OCI-LY7 (cell line): Measurements from ENCODE around the gene MRNIP. TPM values are rescaled to one million over a fixed set of nuclear protein-coding genes. Genes with fewer than 3 reads are reported as not detected.
A peak's percentile ranks its signal among the peaks of the same experiment; 100 is the strongest.

Experiments
- BruUV-seq: library from RNA; stranded (reverse); fragments of 400-500 nt; replicated peaks from 2 replicates; lab custom pipeline; 2021; lab: Mats Ljungman, UMichigan
- CTCF ChIA-PET: fragments of 300-600 bp; sonication (Branson Sonifier 250); formaldehyde crosslinking; loops from one replicate; lab custom pipeline; 2022; ENCODE audit warnings: antibody characterized with exemption; ENCODE audit not compliant: unreplicated experiment; lab: Charles Lee
- POLR2A ChIA-PET: fragments of 300-600 bp; sonication (Branson Sonifier 250); formaldehyde crosslinking; loops from one replicate; lab custom pipeline; 2022; ENCODE audit warnings: antibody characterized with exemption; lab: Charles Lee
- DNase-seq: peaks from one replicate; pipeline ENCODE4 v3.0.0-alpha.2; 2015; ENCODE audit warnings: low spot score
- H2AFZ ChIP-seq: fragments of 200-600 bp; sonication (generic), shearing (Covaris generic); 2 replicates; pipeline ENCODE4 v1.6.1; 2014; ENCODE audit warnings: mild to moderate bottlenecking, antibody characterized with exemption, low read length, moderate library complexity
- H3K27ac ChIP-seq: fragments of 200-600 bp; sonication (generic); 2 replicates; pipeline ENCODE4 v1.5.1; 2014; ENCODE audit warnings: mixed run types, low read depth, mild to moderate bottlenecking, moderate library complexity, low read length, inconsistent platforms; ENCODE audit not compliant: poor library complexity, severe bottlenecking
- H3K36me3 ChIP-seq: fragments of 200-600 bp; sonication (generic); 2 replicates; pipeline ENCODE4 v1.6.1; 2014; ENCODE audit warnings: mild to moderate bottlenecking, antibody characterized with exemption, low read length, moderate library complexity, mixed read lengths; ENCODE audit not compliant: insufficient read depth
- H3K4me1 ChIP-seq: fragments of 200-600 bp; sonication (generic); 2 replicates; pipeline ENCODE4 v1.5.1; 2014; ENCODE audit warnings: mild to moderate bottlenecking, low read length; ENCODE audit not compliant: insufficient read depth, poor library complexity, severe bottlenecking
- H3K4me2 ChIP-seq: fragments of 200-600 bp; sonication (generic); 2 replicates; pipeline ENCODE4 v1.6.1; 2014; ENCODE audit warnings: mild to moderate bottlenecking, low read length
- H3K4me3 ChIP-seq: fragments of 200-600 bp; sonication (generic); 2 replicates; pipeline ENCODE4 v1.5.1; 2014; ENCODE audit warnings: mild to moderate bottlenecking, low read depth, low read length; ENCODE audit not compliant: poor library complexity, severe bottlenecking
- H3K79me2 ChIP-seq: fragments of 200-600 bp; sonication (generic); 2 replicates; pipeline ENCODE4 v1.6.1; 2016; ENCODE audit warnings: low read depth, mild to moderate bottlenecking, low read length, moderate library complexity, mixed read lengths; ENCODE audit not compliant: insufficient read depth
- H3K9me2 ChIP-seq: fragments of 200-600 bp; sonication (generic); 2 replicates; pipeline ENCODE4 v1.6.1; 2016; ENCODE audit warnings: mild to moderate bottlenecking, low read length, mixed read lengths; ENCODE audit not compliant: insufficient read depth
- H3K9me3 ChIP-seq: fragments of 200-600 bp; sonication (generic); 2 replicates; pipeline ENCODE4 v1.6.1; 2014; ENCODE audit warnings: mild to moderate bottlenecking, mixed run types, low read length, mixed read lengths
- H4K20me1 ChIP-seq: fragments of 200-600 bp; sonication (generic); 2 replicates; pipeline ENCODE4 v1.6.1; 2014; ENCODE audit warnings: mild to moderate bottlenecking, antibody characterized with exemption, low read length, moderate library complexity, mixed read lengths; ENCODE audit not compliant: insufficient read depth
- EZH2phosphoT487 ChIP-seq: fragments of 200-600 bp; sonication (generic); IDR thresholded peaks from 2 replicates; pipeline ENCODE4 v1.6.1; 2018; ENCODE audit warnings: low read depth, borderline replicate concordance, mild to moderate bottlenecking, mixed run types, antibody characterized with exemption, low read length, moderate library complexity, mixed read lengths
- intact Hi-C: fragments of 100-400 bp; cut with micrococcal nuclease; formaldehyde crosslinking; loops from one replicate; pipeline ENCODE4 v1.10.0; 2022; ENCODE audit not compliant: unreplicated experiment
- total RNA-seq, 2 experiments: library from RNA; depleted of rRNA in 1 of 2; stranded (reverse); fragments of >200 nt in 1 of 2; shearing (Covaris generic) in 1 of 2; gene quantifications; 2 replicates each; pipeline ENCODE4 v1.2.3, GENCODE V29; 2014 to 2022
- TF ChIP-seq, protein P1 (sequence below): fragments of 200-600 bp; sonication (generic); conservative IDR thresholded peaks from 2 replicates; pipeline ENCODE4 v1.5.1; 2014; ENCODE audit warnings: mild to moderate bottlenecking, antibody characterized with exemption, low read length, moderate library complexity, mixed read lengths

Gene MRNIP
- total RNA-seq, 2 experiments from 2014 or later: 70.5 to 78.7 TPM

DNA sequence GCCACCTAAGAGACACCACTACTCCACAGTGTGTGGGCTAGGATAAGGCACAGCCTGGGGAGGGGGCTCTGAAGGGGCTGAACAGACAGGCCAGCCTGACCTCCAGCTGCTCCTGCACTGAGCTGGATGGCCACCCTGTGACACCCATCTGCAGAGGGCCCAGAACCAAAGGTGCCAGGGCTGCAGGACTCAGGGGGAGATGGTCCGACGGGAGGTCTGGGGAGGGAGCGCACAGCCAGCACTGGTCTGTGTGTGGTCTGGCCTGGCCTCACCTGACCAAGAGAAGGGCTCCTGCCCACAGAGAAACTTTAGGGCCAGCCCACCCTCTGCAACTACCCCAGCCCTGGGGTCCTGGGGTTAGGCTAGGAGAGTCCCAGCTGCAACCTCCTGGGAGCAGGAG lies 64.0 kb downstream of the MRNIP start:
- ChIA-PET POLR2A (interaction anchor here (0.6 kb wide), 1 partner anchor 104 kb away, joined by 3 read pairs; no protein-coding TSS in a partner anchor), CTCF (no interaction called here)
- intact Hi-C loops: no loop called here
- H3K4me1 ChIP-seq: peaks cover 39% of the 10 kb centered on the region
- H3K4me2 ChIP-seq: peak overlapping the region; percentile 77
- no peaks in the 10 kb centered on the region for H3K9me2 ChIP-seq
- no peak for DNase-seq
- H3K79me2 ChIP-seq: no peaks in the 10 kb centered on the region
- peak overlapping the region; percentile 32 for H3K27ac ChIP-seq
- H4K20me1 ChIP-seq: no peaks in the 10 kb centered on the region
- H3K36me3 ChIP-seq: peaks cover 26% of the 10 kb centered on the region; the same call in 1 of the 2 replicates
- no peaks in the 10 kb centered on the region for H3K9me3 ChIP-seq
- no TSS peak for BruUV-seq
- TF ChIP-seq, protein P1, sequence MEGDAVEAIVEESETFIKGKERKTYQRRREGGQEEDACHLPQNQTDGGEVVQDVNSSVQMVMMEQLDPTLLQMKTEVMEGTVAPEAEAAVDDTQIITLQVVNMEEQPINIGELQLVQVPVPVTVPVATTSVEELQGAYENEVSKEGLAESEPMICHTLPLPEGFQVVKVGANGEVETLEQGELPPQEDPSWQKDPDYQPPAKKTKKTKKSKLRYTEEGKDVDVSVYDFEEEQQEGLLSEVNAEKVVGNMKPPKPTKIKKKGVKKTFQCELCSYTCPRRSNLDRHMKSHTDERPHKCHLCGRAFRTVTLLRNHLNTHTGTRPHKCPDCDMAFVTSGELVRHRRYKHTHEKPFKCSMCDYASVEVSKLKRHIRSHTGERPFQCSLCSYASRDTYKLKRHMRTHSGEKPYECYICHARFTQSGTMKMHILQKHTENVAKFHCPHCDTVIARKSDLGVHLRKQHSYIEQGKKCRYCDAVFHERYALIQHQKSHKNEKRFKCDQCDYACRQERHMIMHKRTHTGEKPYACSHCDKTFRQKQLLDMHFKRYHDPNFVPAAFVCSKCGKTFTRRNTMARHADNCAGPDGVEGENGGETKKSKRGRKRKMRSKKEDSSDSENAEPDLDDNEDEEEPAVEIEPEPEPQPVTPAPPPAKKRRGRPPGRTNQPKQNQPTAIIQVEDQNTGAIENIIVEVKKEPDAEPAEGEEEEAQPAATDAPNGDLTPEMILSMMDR: no peak
- TF ChIP-seq EZH2phosphoT487: no peak
- H2AFZ ChIP-seq: no peak overlapping the region
- peak overlapping the region; percentile 70 for H3K4me3 ChIP-seq

DNA sequence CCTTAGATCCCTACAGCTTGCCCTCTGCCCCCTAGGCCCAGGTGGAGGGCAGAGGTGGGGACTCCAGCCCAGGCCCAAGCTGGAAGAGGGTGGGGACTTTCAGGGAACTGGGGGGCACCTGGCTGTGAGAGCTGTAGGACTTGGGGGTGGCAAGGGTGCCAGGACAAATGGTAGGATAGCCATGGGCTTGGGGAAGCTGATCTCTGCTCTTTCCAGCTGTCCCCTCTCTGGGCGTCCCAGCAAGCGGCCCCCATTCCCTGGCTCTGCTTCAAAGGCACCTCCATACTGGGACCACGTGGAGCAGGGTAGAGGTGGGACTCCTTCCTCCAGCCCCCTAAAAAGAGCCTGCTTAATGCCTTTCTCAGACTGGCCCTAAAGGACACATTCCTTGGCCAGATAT lies 64.4 kb downstream of the MRNIP start:
- ChIA-PET CTCF (no interaction called here), POLR2A (interaction anchor here (0.6 kb wide), 1 partner anchor 103 kb away, joined by 3 read pairs; no protein-coding TSS in a partner anchor)
- Histone ChIP-seq H4K20me1 (no peaks in the 10 kb centered on the region), H3K4me1 (peaks cover 39% of the 10 kb centered on the region), H3K9me3 (no peaks in the 10 kb centered on the region), H3K27ac (no peak overlapping the region), H3K4me3 (no peak overlapping the region), H3K79me2 (no peaks in the 10 kb centered on the region), H3K9me2 (no peaks in the 10 kb centered on the region), H3K36me3 (peaks cover 22% of the 10 kb centered on the region; the same call in 1 of the 2 replicates), H3K4me2 (no peak overlapping the region), H2AFZ (no peak overlapping the region)
- no TSS peak for BruUV-seq
- intact Hi-C loops: no loop called here
- no peak for DNase-seq
- no peak for TF ChIP-seq EZH2phosphoT487
- TF ChIP-seq, protein P1: no peak

DNA sequence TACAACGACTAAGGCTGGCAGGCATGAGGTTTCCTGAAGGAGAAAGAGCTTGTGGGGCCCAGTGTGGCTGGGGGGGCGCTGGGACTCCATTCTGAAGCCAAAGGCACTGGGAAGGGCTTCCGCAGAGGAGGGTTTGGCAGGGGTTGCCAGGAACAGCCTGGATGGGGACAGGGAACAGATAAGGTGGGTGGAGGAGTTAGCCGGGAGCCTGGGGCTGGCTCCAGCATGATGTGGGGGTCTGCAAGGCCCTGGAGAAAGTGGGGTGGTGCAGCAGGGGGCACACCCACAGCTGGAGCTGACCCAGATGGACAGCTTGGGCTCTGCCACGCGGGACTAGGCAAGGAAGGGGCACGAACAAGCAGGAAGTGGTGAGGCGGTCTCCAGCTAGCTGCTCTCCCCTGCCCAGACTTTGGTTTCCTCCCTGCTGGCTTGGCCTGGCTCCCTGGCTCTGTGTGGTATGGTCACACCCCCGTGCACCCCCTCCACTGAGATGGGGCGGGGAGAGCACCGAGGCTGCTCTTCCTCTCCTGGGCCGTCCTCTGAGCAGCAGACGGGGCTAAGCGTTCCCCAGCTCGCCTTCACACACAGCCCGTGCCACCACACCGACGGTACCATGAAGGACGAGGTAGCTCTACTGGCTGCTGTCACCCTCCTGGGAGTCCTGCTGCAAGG lies 65.0 kb downstream of the MRNIP start, which contains the start of gene LTC4S:
Gene LTC4S (plus strand): TSS at position 519 of the 672 bp plus-strand sequence. CDS start 95 bp downstream, at position 614.
- peak within 1 kb of the TSS; percentile 70 for H3K4me3 ChIP-seq

More for the DNA sequence above, 65.0 kb downstream of the MRNIP start, which contains the start of gene LTC4S:
- Histone ChIP-seq H3K9me2 (no peaks in the 10 kb centered on the region), H3K36me3 (peaks cover 17% of the 10 kb centered on the region; the same call in 1 of the 2 replicates), H2AFZ (no peak within 1 kb of the TSS), H3K4me2 (peak within 1 kb of the TSS; percentile 77), H3K79me2 (no peaks in the 10 kb centered on the region), H3K27ac (peak within 1 kb of the TSS; percentile 32), H3K9me3 (no peaks in the 10 kb centered on the region), H4K20me1 (no peaks in the 10 kb centered on the region), H3K4me1 (peaks cover 39% of the 10 kb centered on the region)
- intact Hi-C loops: no loop called here
- POLR2A ChIA-PET: interaction anchor here (0.5 kb wide), 1 partner anchor 40 kb away, joined by 3 read pairs; no protein-coding TSS in a partner anchor
- TF ChIP-seq, protein P1: no peak
- no peak for TF ChIP-seq EZH2phosphoT487
- peak; percentile 26 for DNase-seq
- CTCF ChIA-PET: no interaction called here
- no TSS peak for BruUV-seq
